Measurements from ENCODE around the gene ZBTB33.
A peak's percentile ranks its signal among the peaks of the same experiment; 100 is the strongest.

Gene ZBTB33, protein sequence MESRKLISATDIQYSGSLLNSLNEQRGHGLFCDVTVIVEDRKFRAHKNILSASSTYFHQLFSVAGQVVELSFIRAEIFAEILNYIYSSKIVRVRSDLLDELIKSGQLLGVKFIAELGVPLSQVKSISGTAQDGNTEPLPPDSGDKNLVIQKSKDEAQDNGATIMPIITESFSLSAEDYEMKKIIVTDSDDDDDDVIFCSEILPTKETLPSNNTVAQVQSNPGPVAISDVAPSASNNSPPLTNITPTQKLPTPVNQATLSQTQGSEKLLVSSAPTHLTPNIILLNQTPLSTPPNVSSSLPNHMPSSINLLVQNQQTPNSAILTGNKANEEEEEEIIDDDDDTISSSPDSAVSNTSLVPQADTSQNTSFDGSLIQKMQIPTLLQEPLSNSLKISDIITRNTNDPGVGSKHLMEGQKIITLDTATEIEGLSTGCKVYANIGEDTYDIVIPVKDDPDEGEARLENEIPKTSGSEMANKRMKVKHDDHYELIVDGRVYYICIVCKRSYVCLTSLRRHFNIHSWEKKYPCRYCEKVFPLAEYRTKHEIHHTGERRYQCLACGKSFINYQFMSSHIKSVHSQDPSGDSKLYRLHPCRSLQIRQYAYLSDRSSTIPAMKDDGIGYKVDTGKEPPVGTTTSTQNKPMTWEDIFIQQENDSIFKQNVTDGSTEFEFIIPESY

DNA sequence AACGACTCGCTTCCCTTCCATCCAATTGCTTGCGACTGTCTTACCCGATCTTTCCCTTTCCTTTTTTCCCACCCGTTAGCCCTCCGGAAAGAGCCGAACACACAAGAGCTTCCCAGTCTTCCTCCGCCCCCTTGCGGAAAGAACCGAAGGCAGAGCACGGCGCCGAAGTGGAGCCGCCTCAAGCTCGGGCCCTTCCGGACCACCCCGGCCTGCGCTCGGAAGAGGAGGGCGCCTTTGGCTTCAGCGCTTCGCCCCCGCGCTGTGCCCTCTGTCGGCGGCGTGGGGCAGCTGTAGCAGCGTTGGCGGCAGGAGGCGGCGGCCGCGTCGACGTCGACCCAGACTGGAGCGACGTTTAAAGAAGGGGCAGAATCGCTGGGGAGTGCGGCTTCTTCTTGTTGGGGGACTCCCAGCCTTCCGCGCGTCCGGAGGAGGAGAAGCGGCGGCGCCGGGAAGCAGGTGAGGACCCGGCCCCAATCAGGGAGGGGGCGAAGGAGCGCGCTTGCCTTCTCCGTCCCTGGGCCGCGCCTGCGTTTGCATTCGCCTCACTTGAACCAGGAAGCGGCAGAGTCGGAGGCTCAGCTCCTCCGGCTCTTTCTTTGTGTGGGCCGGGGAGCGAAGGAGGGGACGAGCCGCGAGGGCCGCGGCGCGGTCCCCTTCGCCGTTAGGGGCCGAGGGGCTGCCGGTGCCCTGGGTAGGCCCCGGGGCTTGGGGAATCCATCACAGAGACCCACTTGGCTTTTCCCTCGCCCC, at the start of gene ZBTB33:
ZBTB33 (plus strand) TSS at position 291 of the 750 bp plus-strand sequence. CDS start 2,604 bp downstream, outside the sequence.
- peak; percentile 78 for DNase-seq (ENCODE audit: low read depth)
- peak within 1 kb of the TSS; percentile 72 for H3K4me3 ChIP-seq (ENCODE audit: low read depth, low read length)

DNA sequence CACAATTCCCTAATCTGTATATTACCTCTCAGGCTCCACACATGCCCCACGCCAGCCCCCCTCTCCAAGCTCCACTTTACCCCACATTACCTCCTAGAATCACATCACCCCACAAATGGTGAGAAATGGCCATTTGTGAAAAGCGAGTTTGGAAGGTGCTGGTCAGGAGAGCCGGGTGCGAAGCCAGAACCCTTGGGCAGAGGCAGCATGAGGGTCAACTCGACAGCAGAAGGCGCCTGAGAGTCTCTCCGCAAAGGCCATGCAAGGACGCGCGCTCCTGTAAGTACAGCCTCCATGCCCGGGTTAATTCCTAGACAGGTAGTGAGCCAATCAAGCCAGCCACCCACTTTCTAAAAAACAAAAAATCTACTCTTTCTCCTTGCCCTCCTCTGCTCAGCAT, 49.8 kb upstream of the ZBTB33 start:
- no peak for DNase-seq (ENCODE audit: low read depth)
- H3K4me3 ChIP-seq (ENCODE audit: low read depth, low read length) = no peak overlapping the region

DNA sequence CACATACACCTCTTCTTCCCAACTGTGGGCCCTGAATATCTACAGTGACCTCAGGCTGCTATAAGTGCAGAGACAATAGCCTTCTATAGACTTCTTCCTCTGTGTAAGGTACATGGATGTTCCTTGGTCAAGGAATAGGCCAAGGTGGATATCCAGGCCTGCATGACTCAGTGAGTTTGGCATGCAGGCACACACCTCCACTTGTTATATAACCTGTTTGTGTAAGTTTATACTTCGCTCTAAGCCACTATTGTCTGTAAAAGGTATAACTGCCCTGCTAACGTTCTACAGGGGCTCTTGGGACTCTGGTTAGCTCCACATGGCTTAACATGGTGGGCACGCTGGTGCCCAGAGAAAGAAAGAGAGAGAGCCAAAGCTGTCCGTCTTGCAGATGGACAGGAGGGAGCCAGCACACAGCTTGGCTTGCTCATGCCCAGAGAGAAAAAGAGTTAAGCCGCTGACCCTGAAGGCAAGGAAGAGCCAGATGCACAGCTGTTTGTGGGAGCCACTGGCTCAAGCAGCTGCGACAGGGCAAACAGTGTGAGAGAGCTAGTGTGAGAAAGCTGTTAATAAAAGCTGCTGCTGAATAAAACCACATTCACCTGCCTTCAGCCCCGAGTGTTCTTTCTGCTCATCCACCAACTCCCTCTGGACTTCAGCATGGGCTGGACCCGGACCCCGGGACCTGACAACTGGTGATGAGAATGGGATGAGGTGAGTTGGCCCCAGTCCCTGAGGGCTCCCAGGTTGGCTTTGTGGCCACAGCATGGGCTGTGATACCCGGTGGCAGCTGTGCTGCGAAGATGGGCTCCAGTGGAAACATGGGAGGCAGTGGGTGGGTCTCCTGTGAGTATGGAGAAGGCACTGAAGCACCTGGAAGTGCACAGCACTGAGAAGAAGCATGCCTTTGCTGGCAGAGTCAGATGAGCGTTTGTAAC, 44.5 kb upstream of the ZBTB33 start:
- H3K4me3 ChIP-seq (ENCODE audit: low read depth, low read length) = no peak overlapping the region
- DNase-seq (ENCODE audit: low read depth) = no peak

DNA sequence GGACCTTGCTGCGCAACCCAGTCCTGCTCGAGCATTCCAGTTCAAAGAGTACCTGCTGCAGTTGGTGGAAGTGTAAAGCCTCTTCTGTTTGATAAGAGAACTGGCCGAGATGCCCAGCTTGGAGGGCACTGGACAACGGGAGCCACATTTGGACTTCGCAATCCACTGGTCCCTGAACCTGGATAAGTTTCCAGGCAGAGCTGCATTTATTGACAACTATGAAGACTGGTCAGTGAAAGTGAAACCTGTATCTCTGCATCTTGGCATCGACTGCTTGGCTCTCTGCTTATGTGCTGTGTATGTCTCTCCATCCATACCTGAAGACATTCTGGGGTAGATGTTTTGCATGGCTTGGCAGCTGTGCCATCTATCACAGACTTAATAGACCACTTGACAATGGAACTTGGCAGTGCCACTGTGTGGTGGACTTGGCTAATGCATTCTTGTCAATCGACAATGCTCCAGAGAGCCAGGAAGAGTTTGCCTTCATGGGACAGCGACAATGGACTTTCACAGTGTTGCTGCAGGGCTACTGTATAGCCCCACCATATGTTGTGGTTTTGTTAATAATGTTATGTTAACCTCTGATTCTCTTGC, 43.5 kb upstream of the ZBTB33 start:
- no peak overlapping the region for H3K4me3 ChIP-seq (ENCODE audit: low read depth, low read length)
- DNase-seq (ENCODE audit: low read depth) = no peak

DNA sequence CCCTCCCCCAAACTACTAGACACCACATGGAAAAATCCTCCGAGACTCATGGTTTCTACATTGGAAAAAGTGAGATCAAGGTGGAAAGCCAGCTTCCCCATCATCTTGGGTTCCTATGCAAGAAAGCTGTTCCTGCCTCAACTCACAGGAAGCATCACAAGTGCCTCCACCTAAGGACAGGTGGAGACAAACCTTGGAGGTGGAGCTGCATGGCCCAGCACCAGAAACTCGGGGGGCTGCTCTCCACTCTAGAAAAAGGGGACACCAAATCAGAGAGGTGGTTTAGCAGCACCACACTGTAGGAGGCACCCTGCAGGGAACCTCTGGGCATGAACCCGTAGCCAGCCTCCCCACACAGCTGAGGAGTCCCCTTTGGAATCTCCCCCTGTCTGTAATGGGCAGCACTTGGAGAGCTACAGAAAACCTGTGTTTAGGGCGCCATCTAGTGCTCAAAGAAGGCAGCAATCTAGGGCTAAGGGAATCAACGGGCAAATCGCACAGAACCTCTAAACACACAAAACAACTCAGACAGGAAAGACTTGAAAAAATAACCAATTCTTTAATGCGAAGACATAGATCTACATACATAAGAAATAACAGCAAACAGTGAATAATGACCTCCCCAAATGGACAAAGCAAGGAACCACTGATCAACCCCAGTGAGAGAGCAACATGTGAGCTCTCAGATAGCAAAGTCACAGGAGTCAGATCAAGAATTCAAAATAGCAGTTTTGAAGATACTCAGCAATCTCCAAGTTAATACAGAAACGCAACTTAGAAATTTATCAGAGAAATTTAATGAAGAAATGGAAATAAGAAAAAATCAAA, 37.0 kb upstream of the ZBTB33 start:
- DNase-seq (ENCODE audit: low read depth) = no peak
- no peak overlapping the region for H3K4me3 ChIP-seq (ENCODE audit: low read depth, low read length)

DNA sequence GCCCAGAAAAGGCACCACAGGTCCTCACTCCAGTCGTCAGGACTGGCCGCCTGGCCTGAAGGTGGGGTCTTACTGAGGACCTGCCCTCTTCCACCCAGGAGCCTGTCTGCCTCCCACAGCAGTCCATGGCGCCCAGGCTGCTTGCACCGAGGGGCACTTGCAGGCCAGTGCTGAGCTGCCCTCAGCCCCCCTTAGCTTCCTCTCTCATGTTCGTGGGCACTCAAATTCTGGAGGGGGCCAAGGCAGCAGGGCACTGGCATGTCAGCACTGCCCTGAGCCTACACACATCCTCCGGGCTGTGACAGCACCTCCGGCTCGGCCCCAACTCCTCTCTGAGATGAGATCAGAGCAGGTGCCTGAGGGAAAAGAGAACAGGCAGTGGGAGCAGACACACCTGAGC, 27.2 kb upstream of the ZBTB33 start:
- DNase-seq (ENCODE audit: low read depth) = no peak
- H3K4me3 ChIP-seq (ENCODE audit: low read depth, low read length) = no peak overlapping the region

DNA sequence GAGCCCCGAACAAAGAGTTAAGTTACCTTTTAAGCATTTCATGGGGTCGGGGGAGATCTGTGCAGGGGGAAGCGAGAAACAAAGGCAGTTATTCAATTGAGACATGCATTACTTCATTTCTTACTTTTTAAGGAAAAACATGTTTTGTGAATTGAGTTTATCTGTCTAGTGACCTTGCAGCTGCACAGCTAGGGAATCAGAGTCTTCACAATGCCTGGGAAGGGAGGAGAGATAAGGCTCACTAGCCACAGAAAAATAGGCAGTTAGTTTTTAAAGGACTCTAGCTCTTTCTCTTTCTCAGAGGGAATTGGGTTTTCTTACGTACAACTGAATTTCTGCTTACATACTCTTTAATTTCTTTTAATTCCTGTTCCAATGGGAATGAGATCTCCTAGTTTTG, 26.2 kb upstream of the ZBTB33 start:
- no peak overlapping the region for H3K4me3 ChIP-seq (ENCODE audit: low read depth, low read length)
- no peak for DNase-seq (ENCODE audit: low read depth)

DNA sequence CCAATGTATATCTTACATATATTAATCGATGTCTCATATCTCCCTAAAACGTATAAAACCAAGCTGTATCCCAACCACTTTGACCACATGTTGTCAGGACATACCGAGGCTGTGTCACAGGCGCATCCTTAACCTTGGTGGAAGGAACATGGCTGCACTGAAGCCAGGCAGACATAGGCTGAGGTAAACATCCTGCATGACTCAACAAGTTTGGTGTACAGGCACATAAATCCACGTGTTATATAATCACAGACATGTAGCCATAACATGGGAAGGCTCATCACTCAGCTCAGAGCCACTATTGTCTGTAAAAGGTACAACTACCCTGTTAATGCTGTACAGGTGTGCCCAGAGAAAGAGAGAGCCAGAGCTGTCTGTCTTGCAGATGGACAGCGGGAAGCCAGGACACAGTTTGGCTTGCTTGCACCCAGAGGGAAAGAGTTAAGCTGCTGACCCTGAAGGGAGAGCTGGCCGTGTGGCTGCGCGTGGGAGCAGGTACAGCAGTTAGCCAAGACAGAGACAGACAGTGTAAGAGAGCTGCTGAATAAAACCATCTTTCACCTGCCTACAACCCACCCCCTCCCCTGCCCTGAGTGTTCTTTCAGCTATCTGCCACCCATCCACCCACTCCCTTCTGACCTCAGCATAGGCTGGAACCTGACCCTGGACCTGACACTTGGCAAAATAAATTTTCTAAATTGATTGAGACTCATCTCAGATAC, 22.3 kb upstream of the ZBTB33 start:
- no peak overlapping the region for H3K4me3 ChIP-seq (ENCODE audit: low read depth, low read length)
- DNase-seq (ENCODE audit: low read depth) = no peak

DNA sequence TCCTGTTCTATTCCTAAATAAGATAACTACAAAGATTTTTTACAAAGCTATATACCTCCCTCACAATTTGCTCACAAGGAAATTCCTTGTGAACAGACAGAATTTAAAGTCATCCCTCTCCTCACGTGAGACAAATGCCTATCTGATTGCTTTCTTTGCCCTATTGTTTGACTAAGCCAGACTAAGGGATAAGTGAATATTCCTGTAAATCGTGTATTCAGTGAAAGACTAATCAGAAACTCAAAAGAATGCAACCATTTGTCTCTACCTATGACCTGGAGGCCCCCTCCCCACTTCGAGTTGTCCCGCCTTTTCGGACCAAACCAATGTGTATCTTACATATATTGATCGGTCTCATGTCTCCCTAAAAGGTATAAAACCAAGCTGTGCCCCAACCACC, 15.3 kb upstream of the ZBTB33 start:
- no peak overlapping the region for H3K4me3 ChIP-seq (ENCODE audit: low read depth, low read length)
- DNase-seq (ENCODE audit: low read depth) = no peak

DNA sequence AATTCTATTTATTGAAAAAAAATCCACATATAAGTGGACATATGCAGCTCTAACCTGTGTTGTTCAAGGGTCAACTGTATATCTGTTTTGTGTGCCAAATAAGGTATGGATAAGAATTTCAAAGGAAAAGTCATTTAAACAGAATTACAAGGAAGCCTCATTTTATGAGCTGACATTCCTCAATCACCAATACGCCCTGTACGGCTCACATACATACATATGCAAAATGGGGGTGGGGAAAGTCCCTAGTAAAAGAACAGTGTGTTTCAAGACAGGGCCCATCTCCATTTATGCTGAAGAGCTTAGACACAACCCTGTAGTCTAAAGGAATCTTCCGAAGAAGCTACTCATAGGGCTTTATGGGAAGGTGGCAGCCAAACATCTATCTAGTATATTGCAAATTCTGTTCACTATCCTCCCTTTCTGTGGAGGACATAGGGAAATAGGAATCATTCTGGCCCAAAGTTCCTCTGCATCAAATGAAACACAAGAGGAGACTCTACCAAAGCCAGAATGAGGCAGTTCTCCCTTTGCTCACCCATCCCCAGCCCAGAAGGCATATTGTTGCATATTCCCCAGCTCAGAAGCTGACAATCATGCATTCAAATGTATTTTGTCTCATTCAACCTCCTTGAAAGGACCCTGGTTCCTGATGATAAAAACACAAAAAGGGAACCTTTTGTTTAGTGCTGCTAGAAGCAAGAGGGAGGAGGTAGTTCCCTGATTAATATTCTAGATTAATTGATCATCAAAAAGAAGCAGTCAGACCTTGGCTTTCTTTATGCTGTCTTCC, 13.7 kb upstream of the ZBTB33 start:
- H3K4me3 ChIP-seq (ENCODE audit: low read depth, low read length) = no peak overlapping the region
- no peak for DNase-seq (ENCODE audit: low read depth)

DNA sequence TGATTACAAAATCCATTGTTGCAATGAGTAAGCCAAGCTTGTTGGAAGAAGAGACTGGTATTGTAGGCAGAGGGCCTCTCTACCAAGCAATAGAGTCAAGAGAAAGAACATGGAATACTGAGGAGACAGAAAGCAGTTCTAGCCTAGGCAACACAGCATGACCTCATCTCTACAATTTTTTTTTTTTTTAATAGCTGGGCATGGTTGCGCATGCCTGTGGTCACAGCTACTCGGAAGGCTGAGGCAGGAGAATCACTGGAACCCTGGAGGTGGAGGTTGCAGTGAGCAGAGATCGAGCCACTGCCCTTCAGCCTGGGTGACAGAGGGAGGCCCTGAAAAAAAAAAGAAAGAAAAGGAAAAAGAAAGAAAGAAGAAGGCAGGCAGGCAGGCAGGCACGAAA, 11.7 kb upstream of the ZBTB33 start:
- DNase-seq (ENCODE audit: low read depth) = no peak
- H3K4me3 ChIP-seq (ENCODE audit: low read depth, low read length) = no peak overlapping the region

DNA sequence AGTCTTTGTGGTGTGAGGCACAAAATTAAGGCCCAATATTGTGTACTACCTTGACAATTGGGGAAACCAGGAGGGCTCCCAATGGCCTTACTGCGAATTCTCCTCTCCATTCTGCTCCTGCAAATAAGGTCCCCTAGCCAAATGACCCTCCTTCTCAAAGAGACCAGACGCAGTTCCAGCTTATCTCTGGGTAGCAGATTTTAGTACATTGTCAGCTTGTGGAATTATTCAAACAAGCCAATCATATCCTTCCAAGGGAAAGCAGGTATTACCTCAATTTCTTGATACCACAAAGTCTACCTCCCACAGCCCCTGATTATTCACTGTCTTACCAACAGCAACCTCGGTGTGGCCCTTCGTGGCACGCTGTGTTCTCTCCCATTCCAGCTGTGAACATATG, 7.8 kb upstream of the ZBTB33 start:
- no peak for DNase-seq (ENCODE audit: low read depth)
- no peak overlapping the region for H3K4me3 ChIP-seq (ENCODE audit: low read depth, low read length)

DNA sequence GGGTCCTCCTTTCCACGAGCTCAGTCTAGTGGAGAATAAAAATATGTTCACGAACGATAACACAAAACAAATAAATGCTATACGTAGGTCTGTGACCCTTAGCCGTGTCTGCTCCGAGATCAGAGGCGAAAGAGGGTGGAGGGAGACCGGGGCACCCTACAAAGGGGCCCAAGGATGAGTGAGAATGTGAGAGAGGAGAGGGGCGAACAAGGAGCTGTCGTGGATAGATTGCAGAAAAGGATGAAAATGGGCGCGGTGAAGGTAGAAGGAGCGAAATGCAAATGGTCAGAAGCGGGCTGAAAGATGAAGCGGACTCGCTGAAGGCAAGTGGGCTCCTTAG, 6.2 kb upstream of the ZBTB33 start:
- DNase-seq (ENCODE audit: low read depth) = no peak
- peak overlapping the region; percentile 64 for H3K4me3 ChIP-seq (ENCODE audit: low read depth, low read length)

DNA sequence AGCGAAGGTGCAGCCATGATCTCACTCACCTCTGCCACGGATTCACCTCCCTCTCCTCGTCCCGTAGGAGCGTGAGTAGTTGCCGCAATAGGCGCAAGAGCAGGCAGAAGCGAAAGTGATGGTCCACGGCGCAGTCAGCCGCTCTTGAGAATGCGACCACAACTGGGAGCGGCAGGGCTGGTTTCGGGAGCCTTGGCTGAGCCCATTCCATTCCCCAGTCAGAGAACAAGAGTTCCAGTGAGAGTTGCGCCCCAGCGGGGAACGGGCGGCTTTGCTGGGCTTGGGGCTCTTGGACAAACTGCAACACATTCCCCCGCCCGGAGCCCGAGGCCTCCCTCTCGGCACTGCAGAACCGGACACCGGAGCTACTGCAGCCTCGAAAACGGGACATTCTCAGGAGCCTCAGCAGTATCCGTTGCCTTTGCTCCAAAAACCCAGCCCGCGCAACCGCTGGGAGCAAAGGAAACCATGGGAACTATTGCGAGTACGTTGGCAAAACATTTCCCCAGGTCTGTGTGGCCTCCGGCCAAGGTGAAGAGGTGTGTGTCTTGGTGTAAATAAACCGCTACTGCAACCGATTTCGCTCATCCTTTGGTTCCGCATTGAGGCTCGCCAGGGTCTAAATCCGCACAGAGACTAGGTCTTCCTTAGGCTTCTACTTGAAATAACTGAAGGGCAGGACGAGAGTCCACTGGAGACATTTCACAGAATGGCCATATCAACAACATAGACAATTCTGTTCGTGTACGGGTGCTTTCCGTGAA, 5.7 kb upstream of the ZBTB33 start:
- H3K4me3 ChIP-seq (ENCODE audit: low read depth, low read length) = peak overlapping the region; percentile 64
- peak; percentile 43 for DNase-seq (ENCODE audit: low read depth)

DNA sequence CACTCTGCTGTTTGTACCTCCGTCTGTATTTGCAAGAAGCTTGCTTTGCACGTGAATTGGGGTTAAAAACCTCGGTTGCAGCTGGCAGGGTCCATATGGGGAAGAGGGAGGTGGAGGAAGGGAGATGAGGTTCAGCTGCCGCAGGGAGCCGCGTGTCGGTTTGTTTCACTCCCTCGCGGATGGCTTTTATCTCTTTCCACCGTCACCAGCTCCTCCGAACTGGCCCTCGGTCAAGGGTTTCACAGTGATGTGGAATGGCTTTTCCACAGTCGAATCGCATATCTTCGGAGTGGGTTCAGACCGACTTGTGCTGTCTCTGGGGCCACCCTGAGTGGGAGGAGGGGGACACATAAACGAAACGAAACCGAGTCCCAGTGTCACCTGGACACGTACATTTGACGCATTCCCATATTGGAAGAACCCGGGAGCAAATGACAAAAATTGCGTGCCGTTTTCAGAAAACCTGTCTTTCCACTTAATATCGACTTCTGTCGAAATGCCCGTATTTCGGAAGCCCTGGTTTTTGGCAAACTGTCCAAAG, 929 bp downstream of the ZBTB33 start:
- DNase-seq (ENCODE audit: low read depth) = no peak

DNA sequence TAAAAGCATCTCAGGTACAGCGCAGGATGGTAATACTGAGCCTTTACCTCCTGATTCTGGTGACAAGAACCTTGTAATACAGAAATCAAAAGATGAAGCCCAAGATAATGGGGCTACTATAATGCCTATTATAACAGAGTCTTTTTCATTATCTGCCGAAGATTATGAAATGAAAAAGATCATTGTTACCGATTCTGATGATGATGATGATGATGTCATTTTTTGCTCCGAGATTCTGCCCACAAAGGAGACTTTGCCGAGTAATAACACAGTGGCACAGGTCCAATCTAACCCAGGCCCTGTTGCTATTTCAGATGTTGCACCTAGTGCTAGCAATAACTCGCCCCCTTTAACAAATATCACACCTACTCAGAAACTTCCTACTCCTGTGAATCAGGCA, 3.2 kb downstream of the ZBTB33 start:
- H3K4me3 ChIP-seq (ENCODE audit: low read depth, low read length) = no peak overlapping the region
- DNase-seq (ENCODE audit: low read depth) = no peak

More for the DNA sequence above, 929 bp downstream of the ZBTB33 start:
- H3K4me3 ChIP-seq (ENCODE audit: low read depth, low read length) = peak overlapping the region; percentile 72
